GM19452 (cell line): ENCODE measurements around the gene EPHA1.
A peak's percentile ranks its signal among the peaks of the same experiment; 100 is the strongest.

Experiments used
- ATAC-seq: cut with Tn5 transposase; IDR thresholded peaks from one replicate; pipeline ENCODE4 v1.9.1; 2021; ENCODE audit not compliant: unreplicated experiment

The EPHA1 gene

GRCh38 chr7:143375298-143376034, 33.2 kb downstream of the EPHA1 start:
- ATAC-seq = no peak

GRCh38 chr7:143374561-143374960, 34.1 kb downstream of the EPHA1 start:
- ATAC-seq = no peak

- ATAC-seq = no peak
These were observed 35.3 kb downstream of the EPHA1 start for GRCh38 chr7:143373255-143373794.

DNA sequence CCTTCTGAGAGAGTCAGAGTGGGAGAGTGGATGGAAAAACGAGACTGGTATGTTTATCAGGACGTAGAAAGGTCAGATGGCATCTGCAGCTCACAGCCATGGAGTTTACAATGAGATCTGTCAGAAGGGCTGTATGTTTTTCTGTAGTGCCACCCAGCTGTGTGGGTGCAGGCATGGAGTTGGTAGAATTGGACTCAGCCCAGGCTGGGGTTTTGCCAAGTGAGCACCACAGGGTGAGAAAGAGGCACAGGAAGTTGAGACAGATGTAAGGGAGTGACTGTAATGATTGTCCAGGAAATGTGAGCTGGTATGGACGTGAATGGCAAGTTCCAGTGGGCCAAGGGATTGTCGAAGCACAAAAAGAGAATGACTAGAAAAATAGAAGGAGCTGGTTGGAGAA, 36.6 kb downstream of the EPHA1 start:
- no peak for ATAC-seq

GRCh38 chr7:143369678-143370651, 38.7 kb downstream of the EPHA1 start:
- no peak for ATAC-seq

DNA sequence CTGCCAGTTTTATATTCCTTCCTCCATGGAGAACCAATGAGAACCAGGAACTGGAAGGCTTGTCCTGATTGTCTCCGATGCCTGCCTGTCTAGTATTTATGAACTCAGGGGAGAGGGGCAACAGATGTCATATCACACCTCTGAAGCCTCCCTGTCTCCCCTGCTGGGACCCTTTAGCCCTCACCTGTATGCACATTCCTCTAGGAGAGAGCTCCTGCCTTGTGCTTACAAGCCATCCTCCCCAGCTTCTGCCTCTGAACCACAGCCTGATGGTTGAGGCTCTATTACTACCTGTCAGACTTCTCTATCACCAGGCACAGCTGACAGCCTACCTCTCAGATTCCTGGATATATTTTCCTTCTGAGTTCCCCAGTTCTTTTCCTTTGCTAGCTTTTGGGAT, 40.3 kb downstream of the EPHA1 start:
- ATAC-seq = no peak

DNA sequence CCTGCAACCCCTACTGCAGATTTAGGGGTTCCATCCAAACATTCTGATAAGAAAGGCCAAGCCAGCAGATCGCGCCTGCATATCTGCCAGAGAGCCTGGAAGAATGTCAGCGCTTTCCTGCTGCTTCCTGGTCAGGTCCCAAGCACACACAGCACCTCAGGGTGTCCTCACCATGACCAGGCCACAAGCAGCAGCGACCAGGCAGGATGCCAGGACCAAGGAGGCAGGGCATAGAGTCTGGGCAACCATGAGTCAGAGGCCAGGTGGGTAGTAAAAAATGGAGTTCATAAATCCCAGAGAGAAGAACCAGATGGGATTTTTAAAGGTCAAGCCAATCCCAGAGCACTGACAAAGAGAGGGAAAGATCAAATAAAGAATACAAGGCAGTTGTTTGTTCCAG, 40.7 kb downstream of the EPHA1 start:
- ATAC-seq = no peak

GRCh38 chr7:143363016-143363937, 45.4 kb downstream of the EPHA1 start:
- no peak for ATAC-seq

- ATAC-seq = peak; percentile 57
These were observed 46.3 kb downstream of the EPHA1 start, which contains the start of gene FAM131B for GRCh38 chr7:143362131-143363015. Gene FAM131B (minus strand): TSS chr7:143362713. CDS start chr7:143362603, 110 bp downstream.

- no peak for ATAC-seq
These were observed 47.0 kb downstream of the EPHA1 start for GRCh38 chr7:143361552-143362130.

DNA sequence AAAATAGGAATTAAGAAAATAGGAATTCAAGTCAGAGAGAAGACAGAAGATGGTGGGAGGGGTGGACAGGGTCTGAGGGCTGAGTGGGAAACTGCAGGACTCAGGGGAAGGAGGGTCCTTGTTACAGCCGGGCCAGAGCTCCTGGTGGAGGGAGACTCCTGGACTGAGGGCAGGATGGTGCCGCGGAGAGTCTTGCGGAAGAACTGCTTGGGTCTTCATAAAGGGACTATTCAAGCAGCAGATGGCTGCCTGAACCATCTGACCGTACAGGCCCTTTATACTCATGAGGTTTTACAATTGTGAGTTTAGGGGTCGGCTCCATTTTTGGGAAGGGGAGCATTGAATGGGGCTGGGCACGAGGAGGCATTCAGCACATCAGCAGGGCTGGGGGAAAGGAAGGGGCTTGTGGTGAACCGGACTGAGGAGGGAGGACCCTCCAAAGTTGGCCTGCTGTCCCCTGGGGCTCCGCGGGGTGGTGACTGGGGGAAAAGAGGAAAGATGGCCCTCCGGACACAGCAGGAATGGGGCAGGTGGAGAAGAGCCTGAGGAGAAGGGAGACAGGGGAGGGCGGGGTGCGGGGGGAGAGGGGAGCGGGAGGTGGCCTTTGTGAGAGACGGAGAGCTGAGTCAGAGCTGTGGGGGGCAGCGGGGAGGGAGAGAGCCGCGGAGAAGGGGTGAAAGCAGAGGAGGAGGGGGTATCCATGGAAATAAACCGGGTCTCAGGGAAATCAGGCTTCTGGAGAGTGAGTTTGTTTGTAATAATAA, 47.7 kb downstream of the EPHA1 start:
- no peak for ATAC-seq

- ATAC-seq = no peak
These were observed 48.8 kb downstream of the EPHA1 start for GRCh38 chr7:143359771-143360353.

DNA sequence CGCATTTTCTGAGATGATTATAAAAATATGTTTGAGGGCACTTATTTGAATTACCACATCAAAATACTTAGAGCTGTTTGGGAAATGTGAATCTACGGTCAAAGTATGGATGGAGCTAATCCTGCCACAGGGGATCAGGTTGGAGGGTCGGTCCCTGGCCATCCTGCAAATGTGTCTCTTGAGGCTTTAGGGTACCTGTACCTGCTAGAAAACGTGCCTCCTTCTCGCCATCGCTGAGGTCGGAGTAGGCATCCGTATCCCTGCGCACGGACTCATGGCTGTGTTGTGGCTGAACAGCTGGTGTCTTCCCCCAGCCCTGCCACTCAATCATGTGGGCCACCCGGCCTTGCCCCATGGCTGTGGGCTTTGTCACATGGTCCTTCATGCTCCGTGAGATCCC, 50.0 kb downstream of the EPHA1 start:
- no peak for ATAC-seq

DNA sequence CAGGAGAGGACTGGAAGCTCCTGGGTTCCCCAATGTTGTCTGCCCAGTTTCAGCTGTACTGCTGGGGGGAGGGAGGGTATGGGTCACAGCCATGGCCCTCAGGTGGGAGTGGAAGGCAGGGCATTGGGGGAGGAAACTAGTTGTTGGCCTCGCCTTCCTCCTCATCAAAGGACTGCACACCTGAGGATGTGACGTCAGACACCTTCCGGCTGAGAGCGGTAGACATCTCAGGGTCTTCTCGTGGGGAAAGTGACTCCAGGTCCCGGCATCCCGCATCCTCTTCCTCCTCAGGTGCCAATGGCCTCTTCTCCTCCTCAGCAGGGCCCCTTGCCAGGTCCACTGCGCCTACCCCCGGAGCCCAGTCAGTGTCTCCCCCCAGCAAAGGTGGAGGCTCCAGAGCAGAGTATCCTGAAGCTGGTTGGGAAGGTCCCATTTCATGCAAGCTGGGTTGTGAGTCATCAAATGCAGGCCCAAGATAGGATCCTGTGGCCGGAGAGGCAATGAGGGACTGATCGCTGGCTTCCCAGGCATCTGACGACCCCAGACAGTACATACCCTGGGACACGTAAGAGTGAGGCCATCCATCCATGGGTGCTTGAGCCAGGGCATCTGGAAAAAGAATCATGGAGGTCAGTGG, 52.1 kb downstream of the EPHA1 start:
- ATAC-seq = no peak

GRCh38 chr7:143355450-143356385, 52.9 kb downstream of the EPHA1 start:
- no peak for ATAC-seq

GRCh38 chr7:143354965-143355364, 53.7 kb downstream of the EPHA1 start:
- ATAC-seq = no peak

GRCh38 chr7:143354376-143354775, 54.3 kb downstream of the EPHA1 start:
- no peak for ATAC-seq
